ENCODE results near the gene NET1.
"Not testable (repeated sequence)": the region's sequence is repeated elsewhere in the genome, so short reads cannot be mapped to it uniquely, and the experiment has no call there.

Gene NET1, protein sequence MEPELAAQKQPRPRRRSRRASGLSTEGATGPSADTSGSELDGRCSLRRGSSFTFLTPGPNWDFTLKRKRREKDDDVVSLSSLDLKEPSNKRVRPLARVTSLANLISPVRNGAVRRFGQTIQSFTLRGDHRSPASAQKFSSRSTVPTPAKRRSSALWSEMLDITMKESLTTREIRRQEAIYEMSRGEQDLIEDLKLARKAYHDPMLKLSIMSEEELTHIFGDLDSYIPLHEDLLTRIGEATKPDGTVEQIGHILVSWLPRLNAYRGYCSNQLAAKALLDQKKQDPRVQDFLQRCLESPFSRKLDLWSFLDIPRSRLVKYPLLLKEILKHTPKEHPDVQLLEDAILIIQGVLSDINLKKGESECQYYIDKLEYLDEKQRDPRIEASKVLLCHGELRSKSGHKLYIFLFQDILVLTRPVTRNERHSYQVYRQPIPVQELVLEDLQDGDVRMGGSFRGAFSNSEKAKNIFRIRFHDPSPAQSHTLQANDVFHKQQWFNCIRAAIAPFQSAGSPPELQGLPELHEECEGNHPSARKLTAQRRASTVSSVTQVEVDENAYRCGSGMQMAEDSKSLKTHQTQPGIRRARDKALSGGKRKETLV

DNA sequence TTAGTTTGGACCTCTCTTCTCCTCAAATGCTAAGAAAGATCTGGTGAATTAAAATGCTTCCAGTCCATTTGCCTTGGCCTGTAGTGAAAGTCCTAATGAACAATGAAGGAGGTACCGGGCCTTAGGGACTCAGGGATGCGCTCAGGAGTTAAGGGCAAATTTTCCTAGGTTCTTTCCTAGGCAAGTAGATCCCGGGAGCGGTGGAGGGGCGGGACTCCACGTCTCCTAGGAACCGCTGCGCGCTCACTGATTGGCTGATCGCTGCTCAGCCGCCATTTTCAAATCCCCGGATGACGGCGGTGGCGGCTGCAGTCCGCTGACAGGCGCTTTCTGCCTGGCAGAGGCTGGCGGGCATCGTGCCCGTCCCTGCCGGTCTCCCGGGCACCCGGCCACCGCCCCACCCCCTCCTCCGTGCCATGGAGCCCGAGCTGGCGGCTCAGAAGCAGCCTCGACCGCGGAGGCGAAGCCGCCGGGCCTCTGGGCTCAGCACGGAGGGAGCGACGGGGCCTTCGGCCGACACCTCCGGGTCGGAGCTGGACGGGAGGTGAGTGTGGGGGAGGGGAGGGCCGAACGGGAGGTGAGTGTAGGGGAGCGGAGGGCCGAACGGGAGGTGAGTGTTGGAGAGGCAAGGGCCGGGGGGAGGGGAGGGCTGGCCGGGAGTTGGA lies at the start of gene NET1:
TSS of gene NET1 (plus strand) at position 281 of the 665 bp plus-strand sequence. CDS start at position 417, 136 bp downstream.
- peak; percentile 27 for DNase-seq (ENCODE audit: low read depth)

DNA sequence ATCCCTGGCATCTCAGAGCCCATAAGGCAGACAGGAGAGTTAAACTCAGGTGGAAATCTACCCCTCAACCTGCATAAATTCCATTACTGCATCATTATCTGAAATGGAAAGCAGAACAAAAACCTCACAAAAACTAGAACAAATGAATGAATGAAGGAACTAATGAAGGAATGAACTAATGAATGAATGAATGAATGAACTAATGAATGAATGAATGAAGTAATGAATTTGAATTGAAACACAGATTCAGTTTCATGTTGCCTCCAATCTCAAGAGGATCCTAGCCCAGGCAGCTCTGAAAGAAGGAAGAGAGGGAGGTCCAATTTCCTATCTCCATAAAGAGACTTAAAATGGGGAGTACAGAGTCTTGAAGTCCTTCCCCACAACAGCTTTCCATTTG lies 49.5 kb upstream of the NET1 start:
- no peak for DNase-seq (ENCODE audit: low read depth)

DNA sequence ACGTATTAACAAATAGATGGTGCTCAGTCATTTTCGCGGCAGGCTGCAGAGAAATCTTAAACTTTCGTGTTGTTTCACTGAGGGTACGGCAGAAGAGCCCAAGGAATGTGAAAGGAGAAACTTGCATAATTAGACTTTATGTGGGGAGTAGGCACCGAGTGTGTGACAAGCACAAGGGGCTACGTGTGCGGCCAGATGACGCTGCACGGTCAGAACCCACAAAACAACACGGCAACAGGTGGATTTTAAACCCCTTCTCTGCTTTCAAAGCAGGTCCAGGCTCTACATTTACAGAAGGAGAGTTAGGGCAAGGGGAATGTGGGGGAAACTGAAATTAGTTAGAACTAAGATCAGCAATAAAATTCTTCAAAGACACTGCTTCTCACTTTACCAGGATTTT lies 48.0 kb upstream of the NET1 start:
- no peak for DNase-seq (ENCODE audit: low read depth)

DNA sequence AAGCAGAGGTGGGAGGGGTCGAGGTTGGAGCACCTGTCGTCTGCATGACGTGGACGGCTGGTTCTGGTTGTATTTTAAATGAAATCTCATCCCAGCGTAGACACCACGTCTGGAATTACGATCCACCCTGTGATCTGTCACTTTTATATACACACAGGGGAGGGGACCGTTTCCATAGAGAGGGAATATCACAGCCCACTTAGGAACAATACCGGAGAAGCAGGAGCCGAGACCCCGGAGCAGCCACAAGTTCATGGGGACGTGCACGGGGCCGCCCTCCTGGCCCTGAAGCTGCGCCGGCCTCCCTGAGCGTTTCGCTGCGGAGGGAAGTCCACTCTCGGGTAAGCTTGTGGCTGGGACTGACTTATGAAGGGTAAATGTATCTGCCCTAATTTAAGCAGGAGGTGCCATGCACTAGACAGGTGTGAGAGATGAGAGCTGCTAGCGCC lies 47.4 kb upstream of the NET1 start, which contains the start of gene UCN3:
TSS of gene UCN3 (plus strand) at position 77 of the 449 bp plus-strand sequence. CDS start 8,755 bp downstream, outside the sequence.
- no peak for DNase-seq (ENCODE audit: low read depth)

DNA sequence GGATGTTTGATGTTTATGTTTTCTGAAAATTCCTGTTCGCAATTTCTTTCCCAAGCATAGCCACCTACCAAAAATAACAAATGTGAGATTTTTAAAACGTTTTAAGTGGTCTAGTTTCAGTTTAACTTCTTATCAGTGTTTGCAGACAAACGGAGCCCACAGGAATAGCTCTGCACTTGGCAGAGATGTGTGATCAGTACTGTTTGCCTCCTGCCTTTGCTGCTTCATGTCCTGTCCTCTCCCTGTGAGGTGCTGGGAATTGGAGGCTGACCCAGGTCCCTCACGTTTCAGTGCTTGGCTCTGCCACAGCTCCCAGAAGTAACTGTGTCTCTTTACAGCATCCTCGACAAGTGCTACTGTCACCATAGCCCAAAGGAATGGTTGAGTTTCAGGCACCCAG lies 46.4 kb upstream of the NET1 start:
- no peak for DNase-seq (ENCODE audit: low read depth)

DNA sequence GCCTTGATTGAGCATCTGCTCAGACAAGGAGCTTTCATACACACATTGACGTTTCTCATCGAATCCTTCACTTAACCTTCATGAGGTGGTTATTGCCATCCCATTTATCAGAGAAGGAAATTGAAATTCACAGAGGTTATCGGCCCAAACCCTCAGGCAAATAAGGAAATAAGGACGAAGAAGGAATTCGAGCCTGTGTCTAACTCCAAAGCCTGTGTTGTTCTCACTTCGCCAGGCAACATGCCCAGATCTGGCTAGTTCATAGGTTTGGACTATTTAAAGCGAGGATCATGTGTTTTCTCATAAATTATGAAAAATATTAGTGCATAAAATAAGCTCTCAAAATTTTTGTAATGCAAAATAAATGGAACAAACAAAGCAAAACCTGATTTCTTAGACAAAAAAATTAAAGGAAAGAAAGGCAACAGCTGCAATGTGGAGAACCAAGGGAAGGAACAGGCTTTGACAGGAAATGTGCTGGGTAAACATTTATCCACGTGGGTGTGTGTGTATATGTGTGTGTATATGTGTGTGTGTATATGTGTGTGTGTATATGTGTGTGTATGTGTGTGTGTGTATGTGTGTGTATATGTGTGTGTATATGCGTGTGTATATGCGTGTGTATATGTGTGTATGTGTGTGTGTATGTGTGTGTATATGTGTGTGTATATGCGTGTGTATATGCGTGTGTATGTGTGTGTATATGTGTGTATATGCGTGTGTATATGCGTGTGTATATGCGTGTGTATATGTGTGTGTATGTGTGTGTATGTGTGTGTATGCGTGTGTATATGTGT lies 42.8 kb upstream of the NET1 start:
- DNase-seq (ENCODE audit: low read depth), result no peak

DNA sequence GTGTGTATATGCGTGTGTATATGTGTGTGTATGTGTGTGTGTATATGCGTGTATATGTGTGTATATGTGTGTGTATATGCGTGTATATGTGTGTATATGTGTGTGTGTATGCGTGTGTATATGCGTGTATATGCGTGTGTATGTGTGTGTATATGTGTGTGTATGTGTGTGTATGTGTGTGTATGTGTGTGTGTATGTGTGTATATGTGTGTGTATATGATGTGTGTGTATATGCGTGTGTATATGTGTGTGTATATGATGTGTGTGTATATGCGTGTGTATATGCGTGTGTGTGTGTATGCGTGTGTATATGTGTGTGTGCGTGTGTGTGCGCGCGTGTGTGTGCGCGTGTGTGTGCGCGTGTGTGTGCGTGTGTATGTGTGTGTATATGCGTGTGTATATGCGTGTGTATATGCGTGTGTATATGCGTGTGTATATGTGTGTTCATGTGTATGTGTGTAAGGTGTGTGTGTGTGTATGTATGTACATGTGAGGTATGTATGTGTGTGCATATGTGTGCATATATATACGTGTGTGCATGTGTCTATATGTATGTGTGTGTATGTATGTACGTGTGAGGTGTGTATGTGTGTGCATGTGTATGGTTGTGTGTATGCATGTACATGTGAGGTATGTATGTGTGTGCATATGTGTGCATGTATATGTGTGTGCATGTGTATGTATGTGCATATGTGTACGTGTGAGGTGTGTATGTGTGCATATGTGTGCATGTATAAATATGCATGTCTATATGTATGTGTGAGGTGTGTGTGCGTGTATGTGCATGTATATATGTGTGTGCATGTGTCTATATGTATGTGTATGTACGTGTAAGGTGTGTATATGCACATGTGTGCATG lies 41.6 kb upstream of the NET1 start:
- DNase-seq (ENCODE audit: low read depth), result no peak

GRCh38 chr10:5373307-5373706 lies 39.0 kb upstream of the NET1 start:
- DNase-seq (ENCODE audit: low read depth), result no peak

- DNase-seq (ENCODE audit: low read depth), result no peak
Observed at GRCh38 chr10:5373891-5374611, 38.3 kb upstream of the NET1 start.

DNA sequence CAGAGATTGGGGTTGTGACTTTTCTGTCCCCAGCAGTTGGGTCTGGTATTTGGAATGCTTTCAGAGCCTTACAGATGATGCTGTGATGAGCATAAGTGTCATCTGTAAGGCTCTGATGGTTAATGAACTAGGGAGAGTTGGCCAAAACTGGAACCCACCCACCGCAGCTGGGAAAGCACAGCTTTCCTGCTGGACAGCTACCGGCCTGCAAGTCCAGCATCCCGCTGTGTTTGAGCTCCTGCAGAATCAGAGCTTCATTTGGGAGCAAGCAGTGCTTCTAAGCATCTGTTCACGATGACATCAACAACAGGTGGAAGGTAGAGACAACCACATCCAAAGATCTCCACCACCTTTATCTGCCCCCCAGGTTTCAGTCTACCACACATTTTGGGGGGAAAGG lies 35.9 kb upstream of the NET1 start:
- DNase-seq (ENCODE audit: low read depth), result no peak

GRCh38 chr10:5379202-5379601 lies 33.2 kb upstream of the NET1 start:
- DNase-seq (ENCODE audit: low read depth), result not testable (repeated sequence)

DNA sequence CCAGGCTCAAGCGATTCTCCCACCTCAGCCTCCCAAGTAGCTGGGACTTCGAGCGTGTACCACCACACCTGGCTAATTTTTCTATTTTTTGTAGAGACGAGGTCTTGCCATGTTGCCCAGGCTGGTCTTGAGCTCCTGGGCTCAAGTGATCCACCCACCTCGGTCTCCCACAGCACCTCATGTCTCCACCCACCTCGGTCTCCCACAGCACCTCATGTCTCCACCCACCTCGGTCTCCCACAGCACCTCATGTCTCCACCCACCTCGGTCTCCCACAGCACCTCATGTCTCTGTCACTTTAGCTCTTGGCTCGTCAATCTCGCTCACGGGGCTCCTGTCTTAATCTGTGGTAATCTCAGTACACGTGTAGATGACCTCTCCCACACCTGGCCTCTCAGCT lies 32.0 kb upstream of the NET1 start:
- DNase-seq (ENCODE audit: low read depth), result not testable (repeated sequence)

- no peak for DNase-seq (ENCODE audit: low read depth)
Observed at GRCh38 chr10:5381187-5381586, 31.2 kb upstream of the NET1 start.

DNA sequence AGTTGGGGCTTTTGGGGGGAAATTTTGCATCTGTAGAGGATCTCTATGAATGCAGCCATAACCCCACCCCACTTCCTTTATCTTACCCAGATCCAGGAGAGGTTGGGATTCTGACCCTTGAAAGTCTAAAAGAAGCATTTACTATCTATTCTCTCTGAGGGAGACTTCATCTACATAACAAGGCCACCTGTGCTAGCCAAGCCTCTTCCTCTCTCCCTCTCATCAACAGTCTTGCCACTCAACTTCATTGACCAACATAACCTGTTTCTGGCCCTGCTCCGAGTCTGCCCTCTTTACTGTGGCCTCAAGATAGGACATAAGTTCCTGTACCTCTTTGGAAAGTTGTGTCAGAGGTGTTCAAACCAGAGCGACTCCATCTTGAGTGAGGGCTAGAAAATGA lies 27.1 kb upstream of the NET1 start:
- no peak for DNase-seq (ENCODE audit: low read depth)

GRCh38 chr10:5387169-5387568 lies 25.2 kb upstream of the NET1 start:
- no peak for DNase-seq (ENCODE audit: low read depth)

- DNase-seq (ENCODE audit: low read depth), result no peak
Observed at GRCh38 chr10:5390607-5391205, 21.7 kb upstream of the NET1 start.

GRCh38 chr10:5391790-5392189 lies 20.6 kb upstream of the NET1 start:
- DNase-seq (ENCODE audit: low read depth), result no peak

- no peak for DNase-seq (ENCODE audit: low read depth)
Observed at GRCh38 chr10:5393529-5393928, 18.8 kb upstream of the NET1 start.

DNA sequence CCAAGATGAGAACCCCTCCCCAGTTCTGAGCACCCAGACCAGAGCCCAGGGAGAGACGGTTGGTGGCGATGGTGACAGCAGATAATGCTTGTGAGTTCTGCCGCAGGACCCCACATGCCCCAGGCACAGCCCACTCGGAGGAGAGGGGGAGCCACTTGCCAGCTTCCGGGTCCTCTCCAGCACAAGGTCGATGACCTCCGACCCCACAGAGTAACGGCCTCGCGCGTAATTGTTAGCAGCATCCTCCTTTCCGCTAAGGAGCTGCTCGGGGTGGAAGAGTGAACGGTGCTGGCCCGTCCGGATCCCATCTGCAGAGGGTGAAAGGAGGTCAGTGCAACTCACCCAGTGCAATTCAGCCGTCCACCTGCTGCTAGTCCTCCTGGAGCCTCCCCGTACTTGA lies 17.2 kb upstream of the NET1 start:
- no peak for DNase-seq (ENCODE audit: low read depth)

All from activated gamma-delta T cell treated with anti-CD3 and anti-CD28 coated beads, Interleukin-2, amount 50 U/mL, for 16 hours (primary cell).